GM23338 (cell line): ENCODE results near the gene SPATA4. TPM values are rescaled to one million over a fixed set of nuclear protein-coding genes. Genes with fewer than 3 reads are reported as not detected.

Experiments used
- ATAC-seq: fragments of 200-7000 bp; cut with Tn5 transposase; 3 replicates; pipeline ENCODE4 v1.9.1; 2020
- DNase-seq: peaks from one replicate; pipeline ENCODE4 v3.0.0-alpha.2; 2015; ENCODE audit warnings: low spot score
- H2AFZ ChIP-seq: fragments of 200-600 bp; sonication (generic); 2 replicates; pipeline ENCODE4 v1.8.0; 2016; ENCODE audit warnings: antibody characterized with exemption, mild to moderate bottlenecking, moderate library complexity
- H3F3A ChIP-seq: fragments of 200-600 bp; sonication (generic); replicated peaks from 2 replicates; pipeline ENCODE4 v1.8.0; 2017; ENCODE audit warnings: antibody characterized with exemption, mixed run types, low read depth
- H3K27ac ChIP-seq: fragments of 200-600 bp; sonication (generic); 2 replicates; pipeline ENCODE4 v1.6.1; 2016; ENCODE audit warnings: low read depth
- H3K27me3 ChIP-seq: fragments of 200-600 bp; sonication (generic); 2 replicates; pipeline ENCODE4 v1.8.0; 2016; ENCODE audit warnings: mild to moderate bottlenecking, mixed run types, moderate library complexity; ENCODE audit not compliant: insufficient read depth
- H3K36me3 ChIP-seq: fragments of 200-600 bp; sonication (generic); 2 replicates; pipeline ENCODE4 v1.8.0; 2016; ENCODE audit warnings: mild to moderate bottlenecking; ENCODE audit not compliant: insufficient read depth
- H3K4me1 ChIP-seq: fragments of 200-600 bp; sonication (generic); 2 replicates; pipeline ENCODE4 v1.8.0; 2016; ENCODE audit warnings: mild to moderate bottlenecking, moderate library complexity; ENCODE audit not compliant: insufficient read depth
- H3K4me2 ChIP-seq: fragments of 200-600 bp; sonication (generic); 2 replicates; pipeline ENCODE4 v1.7.1; 2017; ENCODE audit warnings: mixed run types
- H3K4me3 ChIP-seq: fragments of 200-600 bp; sonication (generic); 2 replicates; pipeline ENCODE4 v1.6.1; 2016; ENCODE audit warnings: mixed run types
- H3K79me2 ChIP-seq: fragments of 200-600 bp; sonication (generic); replicated peaks from 2 replicates; pipeline ENCODE4 v1.8.0; 2017; ENCODE audit warnings: mild to moderate bottlenecking; ENCODE audit not compliant: insufficient read depth
- H3K9me2 ChIP-seq: fragments of 200-600 bp; sonication (generic); 2 replicates; pipeline ENCODE4 v1.8.0; 2017; ENCODE audit not compliant: insufficient read depth
- H4K20me1 ChIP-seq: fragments of 200-600 bp; sonication (generic); replicated peaks from 2 replicates; pipeline ENCODE4 v1.8.0; 2017; ENCODE audit warnings: mild to moderate bottlenecking; ENCODE audit not compliant: insufficient read depth
- H3K27ac Mint-ChIP-seq: 2 replicates; pipeline ENCODE4 v1.8.0; 2020; ENCODE audit warnings: inconsistent platforms, mild to moderate bottlenecking, moderate library complexity, mixed read lengths
- H3K27me3 Mint-ChIP-seq: 3 replicates; pipeline ENCODE4 v1.8.0; 2022; ENCODE audit warnings: low read depth, mild to moderate bottlenecking, moderate library complexity, mixed read lengths, inconsistent platforms; ENCODE audit not compliant: insufficient read depth, poor library complexity
- H3K36me3 Mint-ChIP-seq: 3 replicates; pipeline ENCODE4 v1.8.0; 2021; ENCODE audit warnings: low read depth, mild to moderate bottlenecking, inconsistent platforms, moderate library complexity, mixed read lengths
- H3K4me1 Mint-ChIP-seq: 3 replicates; pipeline ENCODE4 v1.8.0; 2020; ENCODE audit warnings: mild to moderate bottlenecking, inconsistent platforms, mixed read lengths
- H3K4me3 Mint-ChIP-seq: 3 replicates; pipeline ENCODE4 v1.8.0; 2021; ENCODE audit warnings: moderate library complexity, mild to moderate bottlenecking, inconsistent platforms, mixed read lengths
- H3K9me3 Mint-ChIP-seq: 3 replicates; pipeline ENCODE4 v1.8.0; 2020; ENCODE audit warnings: moderate library complexity, mild to moderate bottlenecking, inconsistent platforms, mixed read lengths
- CREB1 ChIP-seq: fragments of 250-450 bp; sonication (Bioruptor Pico); IDR thresholded peaks from 2 replicates; pipeline ENCODE4 v1.5.0; 2020; ENCODE audit warnings: low read depth, mild to moderate bottlenecking, moderate library complexity
- CTCF ChIP-seq, 2 experiments: fragments of 200-600 bp in 1 of 2; sonication (generic) in 1 of 2; conservative IDR thresholded peaks; 2 replicates each; pipeline versions ENCODE4 v1.5.1 to v1.6.1; 2016 to 2017; ENCODE audit warnings: antibody characterized with exemption in 2 of 2, low read depth in 2 of 2, mild to moderate bottlenecking in 2 of 2, moderate library complexity in 1 of 2
- ETS1 ChIP-seq: IDR thresholded peaks from 2 replicates; pipeline ENCODE4 v1.6.1; 2016; ENCODE audit warnings: antibody characterized with exemption
- EZH2 ChIP-seq: fragments of 200-600 bp; sonication (generic); IDR thresholded peaks from one replicate; pipeline ENCODE4 v1.8.0; 2017; ENCODE audit warnings: antibody characterized with exemption, mild to moderate bottlenecking, low read depth; ENCODE audit not compliant: unreplicated experiment
- EZH2phosphoT487 ChIP-seq: fragments of 200-600 bp; sonication (generic); IDR thresholded peaks from one replicate; pipeline ENCODE4 v1.8.1; 2018; ENCODE audit warnings: antibody characterized with exemption; ENCODE audit not compliant: unreplicated experiment
- JUNB ChIP-seq: IDR thresholded peaks from one replicate; pipeline ENCODE4 v1.6.1; 2016; ENCODE audit warnings: antibody characterized with exemption; ENCODE audit not compliant: unreplicated experiment
- REST ChIP-seq: IDR thresholded peaks from one replicate; pipeline ENCODE4 v1.6.1; 2018; ENCODE audit warnings: antibody characterized with exemption; ENCODE audit not compliant: unreplicated experiment
- STAT1 ChIP-seq: IDR thresholded peaks from one replicate; pipeline ENCODE4 v1.6.1; 2016; ENCODE audit warnings: antibody characterized with exemption; ENCODE audit not compliant: unreplicated experiment
- polyA plus RNA-seq: library from polyadenylated mRNA; unstranded; fragments of >200 nt; fragmentation: Nextera tagmentation; extraction: Ambion mirVana; gene quantifications from 2 replicates; pipeline ENCODE4 v1.2.1, GENCODE V29; 2016
- total RNA-seq: library from RNA; depleted of rRNA; stranded (reverse); fragments of >200 nt; shearing (Covaris generic); gene quantifications from 2 replicates; pipeline ENCODE4 v1.2.3, GENCODE V29; 2014
- TF ChIP-seq, protein P1 (sequence below): fragments of 250-450 bp; sonication (Bioruptor Pico); IDR thresholded peaks from 2 replicates; pipeline ENCODE4 v1.5.0; 2020; ENCODE audit warnings: mild to moderate bottlenecking, moderate library complexity

SPATA4 gene
- total and polyA plus RNA-seq, 2 experiments from 2014 or later, result not detected

- TF ChIP-seq, protein P1, sequence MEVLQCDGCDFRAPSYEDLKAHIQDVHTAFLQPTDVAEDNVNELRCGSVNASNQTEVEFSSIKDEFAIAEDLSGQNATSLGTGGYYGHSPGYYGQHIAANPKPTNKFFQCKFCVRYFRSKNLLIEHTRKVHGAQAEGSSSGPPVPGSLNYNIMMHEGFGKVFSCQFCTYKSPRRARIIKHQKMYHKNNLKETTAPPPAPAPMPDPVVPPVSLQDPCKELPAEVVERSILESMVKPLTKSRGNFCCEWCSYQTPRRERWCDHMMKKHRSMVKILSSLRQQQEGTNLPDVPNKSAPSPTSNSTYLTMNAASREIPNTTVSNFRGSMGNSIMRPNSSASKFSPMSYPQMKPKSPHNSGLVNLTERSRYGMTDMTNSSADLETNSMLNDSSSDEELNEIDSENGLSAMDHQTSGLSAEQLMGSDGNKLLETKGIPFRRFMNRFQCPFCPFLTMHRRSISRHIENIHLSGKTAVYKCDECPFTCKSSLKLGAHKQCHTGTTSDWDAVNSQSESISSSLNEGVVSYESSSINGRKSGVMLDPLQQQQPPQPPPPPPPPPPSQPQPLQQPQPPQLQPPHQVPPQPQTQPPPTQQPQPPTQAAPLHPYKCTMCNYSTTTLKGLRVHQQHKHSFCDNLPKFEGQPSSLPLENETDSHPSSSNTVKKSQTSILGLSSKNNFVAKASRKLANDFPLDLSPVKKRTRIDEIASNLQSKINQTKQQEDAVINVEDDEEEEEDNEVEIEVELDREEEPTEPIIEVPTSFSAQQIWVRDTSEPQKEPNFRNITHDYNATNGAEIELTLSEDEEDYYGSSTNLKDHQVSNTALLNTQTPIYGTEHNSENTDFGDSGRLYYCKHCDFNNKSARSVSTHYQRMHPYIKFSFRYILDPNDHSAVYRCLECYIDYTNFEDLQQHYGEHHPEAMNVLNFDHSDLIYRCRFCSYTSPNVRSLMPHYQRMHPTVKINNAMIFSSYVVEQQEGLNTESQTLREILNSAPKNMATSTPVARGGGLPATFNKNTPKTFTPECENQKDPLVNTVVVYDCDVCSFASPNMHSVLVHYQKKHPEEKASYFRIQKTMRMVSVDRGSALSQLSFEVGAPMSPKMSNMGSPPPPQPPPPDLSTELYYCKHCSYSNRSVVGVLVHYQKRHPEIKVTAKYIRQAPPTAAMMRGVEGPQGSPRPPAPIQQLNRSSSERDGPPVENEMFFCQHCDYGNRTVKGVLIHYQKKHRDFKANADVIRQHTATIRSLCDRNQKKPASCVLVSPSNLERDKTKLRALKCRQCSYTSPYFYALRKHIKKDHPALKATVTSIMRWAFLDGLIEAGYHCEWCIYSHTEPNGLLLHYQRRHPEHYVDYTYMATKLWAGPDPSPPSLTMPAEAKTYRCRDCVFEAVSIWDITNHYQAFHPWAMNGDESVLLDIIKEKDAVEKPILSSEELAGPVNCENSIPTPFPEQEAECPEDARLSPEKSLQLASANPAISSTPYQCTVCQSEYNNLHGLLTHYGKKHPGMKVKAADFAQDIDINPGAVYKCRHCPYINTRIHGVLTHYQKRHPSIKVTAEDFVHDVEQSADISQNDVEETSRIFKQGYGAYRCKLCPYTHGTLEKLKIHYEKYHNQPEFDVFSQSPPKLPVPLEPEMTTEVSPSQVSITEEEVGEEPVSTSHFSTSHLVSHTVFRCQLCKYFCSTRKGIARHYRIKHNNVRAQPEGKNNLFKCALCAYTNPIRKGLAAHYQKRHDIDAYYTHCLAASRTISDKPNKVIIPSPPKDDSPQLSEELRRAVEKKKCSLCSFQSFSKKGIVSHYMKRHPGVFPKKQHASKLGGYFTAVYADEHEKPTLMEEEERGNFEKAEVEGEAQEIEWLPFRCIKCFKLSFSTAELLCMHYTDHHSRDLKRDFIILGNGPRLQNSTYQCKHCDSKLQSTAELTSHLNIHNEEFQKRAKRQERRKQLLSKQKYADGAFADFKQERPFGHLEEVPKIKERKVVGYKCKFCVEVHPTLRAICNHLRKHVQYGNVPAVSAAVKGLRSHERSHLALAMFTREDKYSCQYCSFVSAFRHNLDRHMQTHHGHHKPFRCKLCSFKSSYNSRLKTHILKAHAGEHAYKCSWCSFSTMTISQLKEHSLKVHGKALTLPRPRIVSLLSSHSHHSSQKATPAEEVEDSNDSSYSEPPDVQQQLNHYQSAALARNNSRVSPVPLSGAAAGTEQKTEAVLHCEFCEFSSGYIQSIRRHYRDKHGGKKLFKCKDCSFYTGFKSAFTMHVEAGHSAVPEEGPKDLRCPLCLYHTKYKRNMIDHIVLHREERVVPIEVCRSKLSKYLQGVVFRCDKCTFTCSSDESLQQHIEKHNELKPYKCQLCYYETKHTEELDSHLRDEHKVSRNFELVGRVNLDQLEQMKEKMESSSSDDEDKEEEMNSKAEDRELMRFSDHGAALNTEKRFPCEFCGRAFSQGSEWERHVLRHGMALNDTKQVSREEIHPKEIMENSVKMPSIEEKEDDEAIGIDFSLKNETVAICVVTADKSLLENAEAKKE (CRISPR knock-in tag), result no peak
- no peak for TF ChIP-seq EZH2phosphoT487
Measured at GRCh38 chr4:176153124-176153523, 42.3 kb downstream of the SPATA4 start (continued).

DNA sequence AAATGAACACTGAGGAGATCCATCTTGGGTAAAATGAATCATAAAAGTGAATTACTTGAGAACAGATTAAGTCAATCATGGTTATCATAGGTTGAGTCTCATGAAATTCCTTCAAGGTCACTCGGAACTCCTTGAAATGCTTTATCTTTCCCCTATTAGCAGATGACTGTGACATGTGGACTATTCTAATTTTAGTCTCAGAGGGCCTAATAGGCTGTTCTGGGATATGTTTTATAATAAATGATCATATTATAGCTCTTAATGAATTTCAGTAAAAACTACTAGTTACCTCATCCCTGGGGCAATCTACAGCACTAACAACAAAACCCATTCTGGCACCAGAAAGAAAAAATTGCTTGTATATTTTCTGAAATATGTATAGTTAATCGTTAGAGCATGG is 44.7 kb downstream of the SPATA4 start:
- no peaks in the 10 kb centered on the region for H3K4me1 ChIP-seq
- no peak overlapping the region for H3K27ac ChIP-seq
- H3K36me3 ChIP-seq, result no peaks in the 10 kb centered on the region
- H3K27me3 ChIP-seq, result no peaks in the 10 kb centered on the region
- ATAC-seq, result no peak
- no peaks in the 10 kb centered on the region for H4K20me1 ChIP-seq
- no peaks in the 10 kb centered on the region for H3K36me3 Mint-ChIP-seq
- H3K4me2 ChIP-seq, result no peak overlapping the region
- no peak overlapping the region for H3K4me3 Mint-ChIP-seq
- H2AFZ ChIP-seq, result no peak overlapping the region
- H3K27me3 Mint-ChIP-seq, result peaks cover 2% of the 10 kb centered on the region
- no peaks in the 10 kb centered on the region for H3K79me2 ChIP-seq
- H3F3A ChIP-seq, result no peaks in the 10 kb centered on the region
- no peak overlapping the region for H3K4me3 ChIP-seq
- H3K9me3 Mint-ChIP-seq, result no peaks in the 10 kb centered on the region
- no peaks in the 10 kb centered on the region for H3K4me1 Mint-ChIP-seq
- DNase-seq, result no peak
- no peaks in the 10 kb centered on the region for H3K9me2 ChIP-seq
- H3K27ac Mint-ChIP-seq, result no peak overlapping the region
- no peak for TF ChIP-seq EZH2
- no peak for TF ChIP-seq EZH2phosphoT487
- TF ChIP-seq CREB1 (CRISPR knock-in tag), result no peak
- TF ChIP-seq ETS1, result no peak
- TF ChIP-seq JUNB, result no peak
- no peak for TF ChIP-seq CTCF (conservative IDR thresholded peaks at IDR 0.05; ENCODE audit: low read depth in 2 of 2)
- TF ChIP-seq REST, result no peak
- TF ChIP-seq STAT1, result no peak
